ENCODE data around the gene TLX3. TPM values are rescaled to one million over a fixed set of nuclear protein-coding genes. Genes with fewer than 3 reads are reported as not detected.

TLX3 gene
- total RNA-seq, 1 donor from 2014 or later: not detected

DNA sequence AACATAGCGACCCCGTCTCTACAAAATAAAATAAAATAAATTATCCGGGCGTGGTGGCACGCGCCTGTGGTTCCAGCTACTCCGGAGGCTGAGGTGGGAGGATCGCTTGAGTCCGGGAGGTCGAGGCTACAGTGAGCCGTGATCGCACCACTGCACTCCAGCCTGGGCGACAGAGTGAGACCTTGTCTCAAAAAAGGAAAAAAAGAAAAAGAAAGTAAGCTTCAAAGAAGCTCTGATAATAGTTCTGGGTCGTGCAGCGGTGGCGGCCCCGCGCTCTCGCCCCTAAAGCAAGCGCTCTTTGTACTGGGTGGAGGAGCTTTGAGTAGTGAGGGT, 6.8 kb downstream of the TLX3 start:
- TF ChIP-seq, protein P1, sequence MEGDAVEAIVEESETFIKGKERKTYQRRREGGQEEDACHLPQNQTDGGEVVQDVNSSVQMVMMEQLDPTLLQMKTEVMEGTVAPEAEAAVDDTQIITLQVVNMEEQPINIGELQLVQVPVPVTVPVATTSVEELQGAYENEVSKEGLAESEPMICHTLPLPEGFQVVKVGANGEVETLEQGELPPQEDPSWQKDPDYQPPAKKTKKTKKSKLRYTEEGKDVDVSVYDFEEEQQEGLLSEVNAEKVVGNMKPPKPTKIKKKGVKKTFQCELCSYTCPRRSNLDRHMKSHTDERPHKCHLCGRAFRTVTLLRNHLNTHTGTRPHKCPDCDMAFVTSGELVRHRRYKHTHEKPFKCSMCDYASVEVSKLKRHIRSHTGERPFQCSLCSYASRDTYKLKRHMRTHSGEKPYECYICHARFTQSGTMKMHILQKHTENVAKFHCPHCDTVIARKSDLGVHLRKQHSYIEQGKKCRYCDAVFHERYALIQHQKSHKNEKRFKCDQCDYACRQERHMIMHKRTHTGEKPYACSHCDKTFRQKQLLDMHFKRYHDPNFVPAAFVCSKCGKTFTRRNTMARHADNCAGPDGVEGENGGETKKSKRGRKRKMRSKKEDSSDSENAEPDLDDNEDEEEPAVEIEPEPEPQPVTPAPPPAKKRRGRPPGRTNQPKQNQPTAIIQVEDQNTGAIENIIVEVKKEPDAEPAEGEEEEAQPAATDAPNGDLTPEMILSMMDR (IDR thresholded peaks at IDR 0.05): no peak
- no peak for ATAC-seq
- H3K4me1 ChIP-seq: peaks cover 37% of the 10 kb centered on the region

DNA sequence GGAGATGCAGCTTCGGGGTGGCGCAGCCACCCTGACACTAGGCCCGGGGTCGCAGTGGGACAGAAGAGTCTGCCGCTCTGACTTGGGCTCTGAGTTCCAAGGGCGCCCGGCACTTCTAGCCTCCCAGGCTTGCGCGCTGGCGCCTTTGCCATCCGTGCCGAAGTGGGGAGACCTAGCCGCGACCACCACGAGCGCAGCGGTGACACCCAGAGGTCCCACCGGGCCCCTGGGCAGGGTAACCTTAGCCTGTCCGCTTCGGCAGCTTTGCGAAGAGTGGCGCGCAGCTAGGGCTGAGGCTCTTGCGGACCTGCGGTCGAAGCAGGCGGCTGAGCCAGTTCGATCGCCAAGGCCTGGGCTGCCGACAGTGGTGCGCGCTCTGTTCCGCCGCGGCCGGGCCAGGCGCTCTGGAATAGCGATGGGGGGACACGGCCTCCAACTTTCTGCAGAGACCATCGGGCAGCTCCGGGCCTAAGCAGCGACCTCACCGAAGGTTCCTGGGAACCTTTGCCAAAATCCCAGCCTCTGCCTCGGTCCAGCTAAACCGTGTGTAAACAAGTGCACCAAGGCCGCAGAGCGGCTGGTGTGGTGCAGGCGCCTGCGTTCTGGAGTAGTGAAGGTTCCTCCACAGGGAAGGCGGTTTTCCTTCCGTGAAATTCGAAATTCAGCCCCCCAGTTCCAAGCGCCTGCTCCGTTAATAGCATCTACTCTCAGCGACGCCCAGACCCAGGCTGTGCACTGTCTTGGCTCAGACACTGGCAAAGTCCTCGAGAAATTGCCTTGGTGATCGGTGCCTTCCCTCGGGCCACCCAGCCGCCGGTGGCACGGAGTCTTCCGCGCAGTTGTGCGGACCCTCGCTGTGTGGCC, 7.4 kb downstream of the TLX3 start:
- peaks cover 99% of the 10 kb centered on the region for H3K27me3 ChIP-seq
- ATAC-seq (no peak), DNase-seq (peak; percentile 60)
- TF ChIP-seq, protein P1 (IDR thresholded peaks at IDR 0.05): no peak
- H3K4me3 ChIP-seq: no peak overlapping the region
- intact Hi-C loops (cut with DNase I): no loop called here
- peaks cover 31% of the 10 kb centered on the region for H3K4me1 ChIP-seq
- H3K27ac ChIP-seq: no peak overlapping the region
- no peaks in the 10 kb centered on the region for H3K9me3 ChIP-seq
- H3K36me3 ChIP-seq: no peaks in the 10 kb centered on the region

More for the DNA sequence above, 6.8 kb downstream of the TLX3 start:
- Histone ChIP-seq H3K27me3 (peaks cover 99% of the 10 kb centered on the region), H3K4me3 (no peak overlapping the region), H3K27ac (no peak overlapping the region), H3K36me3 (no peaks in the 10 kb centered on the region), H3K9me3 (no peaks in the 10 kb centered on the region)
- DNase-seq: peak; percentile 39
- intact Hi-C loops (cut with DNase I): no loop called here

DNA sequence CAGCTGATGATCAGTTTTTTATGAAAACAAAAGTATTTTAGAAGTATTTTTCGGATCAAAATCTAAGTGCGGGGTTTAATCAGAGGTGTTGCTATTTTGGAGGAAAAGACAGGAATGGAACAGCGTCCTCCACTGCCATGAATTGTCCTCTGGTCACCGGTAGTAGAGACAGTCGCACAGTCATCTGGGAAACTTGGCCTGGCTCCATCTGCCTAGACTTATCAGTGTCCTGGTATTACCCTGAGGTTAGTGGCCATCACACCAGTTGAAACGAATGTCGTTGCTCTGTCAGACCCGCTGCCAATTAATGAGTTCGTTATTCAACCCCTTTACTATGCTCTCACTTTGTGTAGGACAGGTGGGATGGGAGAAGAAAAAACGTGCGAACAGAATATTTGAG, 8.2 kb downstream of the TLX3 start:
- TF ChIP-seq, protein P1 (IDR thresholded peaks at IDR 0.05): no peak
- ATAC-seq (no peak), DNase-seq (no peak)
- intact Hi-C loops (cut with DNase I): no loop called here
- no peak overlapping the region for H3K4me3 ChIP-seq
- H3K27me3 ChIP-seq: peaks cover 97% of the 10 kb centered on the region
- no peaks in the 10 kb centered on the region for H3K36me3 ChIP-seq
- no peaks in the 10 kb centered on the region for H3K9me3 ChIP-seq
- H3K4me1 ChIP-seq: peaks cover 24% of the 10 kb centered on the region
- H3K27ac ChIP-seq: no peak overlapping the region

DNA sequence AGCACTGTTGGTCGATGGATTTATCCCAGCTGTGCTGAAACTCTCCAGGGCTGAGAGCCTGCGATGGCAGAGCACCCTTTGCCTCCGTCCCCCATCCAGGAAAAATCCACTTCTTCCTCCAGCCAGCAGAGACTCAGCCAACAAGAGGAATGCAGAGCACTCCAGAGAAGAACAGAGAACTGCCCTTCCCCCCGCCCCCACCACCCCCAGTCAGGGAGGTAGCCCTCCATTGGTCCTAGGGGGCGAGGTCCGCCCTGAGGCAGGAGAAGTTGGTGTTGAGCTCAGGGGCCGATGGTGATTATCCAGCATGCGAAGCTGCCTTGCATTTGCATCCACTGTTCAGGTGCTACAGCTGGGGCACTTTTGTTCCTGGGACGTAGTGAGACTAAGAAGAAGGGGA, 9.0 kb downstream of the TLX3 start:
- DNase-seq: peak; percentile 29
- TF ChIP-seq, protein P1 (IDR thresholded peaks at IDR 0.05): no peak
- Histone ChIP-seq H3K9me3 (no peaks in the 10 kb centered on the region), H3K4me1 (peaks cover 17% of the 10 kb centered on the region), H3K4me3 (no peak overlapping the region), H3K27me3 (peaks cover 92% of the 10 kb centered on the region), H3K27ac (no peak overlapping the region), H3K36me3 (no peaks in the 10 kb centered on the region)
- intact Hi-C loops (cut with DNase I): no loop called here
- ATAC-seq: no peak

DNA sequence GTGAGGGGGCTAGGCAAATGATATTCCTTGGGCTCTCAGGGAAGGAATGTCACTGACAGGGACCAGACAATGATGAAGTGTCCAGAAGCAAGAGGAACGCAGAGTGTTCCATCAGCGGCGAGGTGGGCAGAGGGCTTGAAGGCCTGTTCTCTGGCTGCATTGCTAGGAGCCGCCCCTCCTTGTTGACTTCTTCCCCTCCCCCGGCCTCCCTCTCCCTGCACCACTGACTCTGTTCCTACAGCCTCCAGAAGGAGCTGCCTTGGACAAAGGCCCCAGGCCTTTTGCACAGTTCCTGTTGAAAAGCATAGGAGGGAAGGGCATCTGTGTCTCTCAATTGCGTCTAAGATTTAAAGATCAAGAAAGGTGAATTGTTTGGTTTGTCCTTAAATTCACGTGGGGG, 12.4 kb downstream of the TLX3 start:
- peak; percentile 44 for DNase-seq

More for the DNA sequence above, 12.4 kb downstream of the TLX3 start:
- intact Hi-C loops (cut with DNase I): no loop called here
- Histone ChIP-seq H3K36me3 (no peaks in the 10 kb centered on the region), H3K27me3 (peaks cover 90% of the 10 kb centered on the region), H3K27ac (no peak overlapping the region), H3K9me3 (no peaks in the 10 kb centered on the region), H3K4me3 (no peak overlapping the region), H3K4me1 (peaks cover 1% of the 10 kb centered on the region)
- no peak for ATAC-seq
- TF ChIP-seq, protein P1 (IDR thresholded peaks at IDR 0.05): no peak
